Right atrium auricular region (tissue), 2 donors: Measurements from ENCODE around the gene BCL7C. TPM values are rescaled to one million over a fixed set of nuclear protein-coding genes. Genes with fewer than 3 reads are reported as not detected.

Experiments used
- DNase-seq: peaks from one replicate; pipeline ENCODE4 v3.0.0-alpha.2; 2019; ENCODE audit warnings: low spot score
- H3K27ac ChIP-seq, 2 donors: fragments of 200-600 bp; sonication (generic); 1 replicate in 1 of 2; 2 replicates in 1 of 2; pipeline ENCODE4 v1.5.1; 2016 to 2019
- H3K27me3 ChIP-seq, 2 donors: fragments of 200-600 bp; sonication (generic); one replicate each; pipeline versions ENCODE4 v1.5.1 to v1.6.0; 2017 to 2019
- H3K36me3 ChIP-seq: fragments of 200-600 bp; sonication (generic); one replicate; pipeline ENCODE4 v1.5.1; 2016
- H3K4me1 ChIP-seq, 2 donors: fragments of 200-600 bp; sonication (generic); one replicate each; pipeline versions ENCODE4 v1.5.1 to v1.6.0; 2017 to 2019
- H3K4me3 ChIP-seq, 2 donors: fragments of 200-600 bp; sonication (generic); 1 replicate in 1 of 2; 2 replicates in 1 of 2; pipeline ENCODE4 v1.5.1; 2017 to 2019; ENCODE audit warnings: mild to moderate bottlenecking in 1 of 2, moderate library complexity in 1 of 2
- H3K9me3 ChIP-seq, 2 donors: fragments of 200-600 bp; sonication (generic); one replicate each; pipeline ENCODE4 v1.5.1; 2019
- total RNA-seq, 2 donors: library from RNA; depleted of rRNA; stranded (reverse); fragments of >200 nt; gene quantifications; one replicate each; pipeline ENCODE4 v1.1.0, GENCODE V29; 2016
- TF ChIP-seq, protein P1 (sequence below), 2 donors: fragments of 200-600 bp; sonication (generic); IDR thresholded peaks; one replicate each; pipeline ENCODE4 v1.5.1; 2019; ENCODE audit warnings: antibody characterized with exemption in 2 of 2

Gene BCL7C
- total RNA-seq, 2 donors from 2014 or later: 21.1 to 35.1 TPM

DNA sequence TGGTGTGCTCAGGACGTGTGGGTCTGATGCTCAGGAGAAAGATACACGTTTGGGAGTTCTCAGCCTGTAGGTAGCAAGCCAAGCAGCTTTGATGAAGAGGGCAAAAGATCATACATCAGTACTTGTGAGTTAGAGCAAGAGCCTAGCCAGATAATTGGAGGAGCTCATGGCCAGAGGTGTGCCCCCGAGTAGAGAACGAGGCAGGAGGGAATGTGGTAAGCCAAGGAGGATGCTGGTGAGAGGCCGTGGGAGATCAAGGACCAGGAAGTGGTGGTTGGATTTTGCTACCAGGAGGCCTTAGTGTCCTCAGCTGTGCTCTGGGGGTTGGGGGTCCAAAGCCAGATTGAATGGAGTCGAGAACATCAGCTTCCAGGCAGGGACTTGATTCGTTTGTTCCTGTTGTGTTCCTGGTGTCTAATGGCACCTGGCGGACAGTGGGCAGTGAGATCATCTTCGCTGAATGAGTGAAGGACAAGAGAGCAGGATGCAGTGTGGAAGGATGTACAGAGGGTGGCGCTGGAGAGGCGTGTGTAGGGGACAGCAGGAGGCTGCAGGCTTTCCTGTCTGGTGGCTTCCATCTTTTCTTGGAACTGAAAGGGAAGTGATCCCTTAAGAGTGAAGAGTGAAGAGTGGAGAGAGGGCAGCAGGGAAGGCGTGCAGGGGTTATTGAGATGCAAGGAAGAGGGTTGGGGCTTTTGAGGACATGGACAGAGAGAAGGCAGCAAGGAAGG lies 41.1 kb upstream of the BCL7C start:
- no peak overlapping the region for H3K27ac ChIP-seq
- H3K9me3 ChIP-seq: no peaks in the 10 kb centered on the region

DNA sequence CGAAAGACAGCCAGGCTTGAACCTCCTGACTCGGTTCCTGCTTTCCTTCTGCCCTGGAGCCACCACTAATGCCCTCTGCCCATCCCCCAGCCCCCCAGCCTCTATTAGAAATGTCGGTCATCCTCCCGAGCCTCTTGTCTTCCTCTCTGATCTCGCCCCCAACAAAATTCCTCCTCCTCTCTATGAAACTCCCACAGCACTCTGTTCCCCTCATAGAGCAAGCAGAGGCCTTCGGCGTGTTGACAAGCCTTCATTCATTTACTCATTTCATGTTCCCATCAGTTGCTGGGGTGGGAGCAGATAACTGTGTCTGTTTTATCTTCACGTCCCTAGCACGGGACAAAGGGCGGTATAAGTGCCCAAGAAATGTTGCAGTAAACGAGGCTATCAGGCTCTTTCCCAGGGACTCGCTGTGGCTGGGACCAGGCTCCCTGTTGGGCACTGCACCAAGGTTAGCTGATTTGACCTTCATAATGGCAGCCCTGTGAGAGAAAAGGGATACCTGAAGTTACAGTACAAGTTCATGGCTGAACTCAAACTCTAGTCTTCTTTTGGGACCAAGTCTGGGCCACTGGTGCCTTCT lies 37.3 kb upstream of the BCL7C start:
- H3K9me3 ChIP-seq: no peaks in the 10 kb centered on the region
- peak overlapping the region; percentile 7 to 66 for H3K27ac ChIP-seq
- H3K27me3 ChIP-seq: no peaks in the 10 kb centered on the region

More for the DNA sequence above, 41.1 kb upstream of the BCL7C start:
- Histone ChIP-seq H3K4me1 (peaks cover 0 to 7% of the 10 kb centered on the region in 2 donors), H3K27me3 (no peaks in the 10 kb centered on the region), H3K36me3 (peaks cover 24% of the 10 kb centered on the region), H3K4me3 (no peak overlapping the region)
- DNase-seq: no peak
- TF ChIP-seq, protein P1, sequence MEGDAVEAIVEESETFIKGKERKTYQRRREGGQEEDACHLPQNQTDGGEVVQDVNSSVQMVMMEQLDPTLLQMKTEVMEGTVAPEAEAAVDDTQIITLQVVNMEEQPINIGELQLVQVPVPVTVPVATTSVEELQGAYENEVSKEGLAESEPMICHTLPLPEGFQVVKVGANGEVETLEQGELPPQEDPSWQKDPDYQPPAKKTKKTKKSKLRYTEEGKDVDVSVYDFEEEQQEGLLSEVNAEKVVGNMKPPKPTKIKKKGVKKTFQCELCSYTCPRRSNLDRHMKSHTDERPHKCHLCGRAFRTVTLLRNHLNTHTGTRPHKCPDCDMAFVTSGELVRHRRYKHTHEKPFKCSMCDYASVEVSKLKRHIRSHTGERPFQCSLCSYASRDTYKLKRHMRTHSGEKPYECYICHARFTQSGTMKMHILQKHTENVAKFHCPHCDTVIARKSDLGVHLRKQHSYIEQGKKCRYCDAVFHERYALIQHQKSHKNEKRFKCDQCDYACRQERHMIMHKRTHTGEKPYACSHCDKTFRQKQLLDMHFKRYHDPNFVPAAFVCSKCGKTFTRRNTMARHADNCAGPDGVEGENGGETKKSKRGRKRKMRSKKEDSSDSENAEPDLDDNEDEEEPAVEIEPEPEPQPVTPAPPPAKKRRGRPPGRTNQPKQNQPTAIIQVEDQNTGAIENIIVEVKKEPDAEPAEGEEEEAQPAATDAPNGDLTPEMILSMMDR (IDR thresholded peaks at IDR 0.05): peak in 1 of 2 donors; percentile 55

DNA sequence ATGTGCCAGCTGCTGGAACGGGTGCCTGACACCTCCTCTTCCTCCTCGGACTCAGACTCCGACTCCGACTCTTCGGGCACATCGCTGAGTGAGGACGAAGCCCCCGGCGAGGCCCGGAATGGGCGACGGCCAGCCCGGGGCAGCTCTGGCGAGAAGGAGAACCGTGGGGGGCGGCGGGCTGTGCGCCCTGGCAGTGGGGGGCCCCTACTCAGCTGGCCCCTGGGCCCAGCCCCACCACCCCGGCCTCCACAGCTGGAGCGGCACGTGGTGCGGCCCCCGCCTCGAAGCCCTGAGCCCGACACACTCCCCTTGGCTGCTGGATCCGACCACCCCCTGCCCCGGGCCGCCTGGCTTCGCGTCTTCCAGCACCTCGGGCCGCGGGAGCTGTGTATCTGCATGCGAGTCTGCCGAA lies 36.3 kb upstream of the BCL7C start:
- DNase-seq: no peak
- H3K36me3 ChIP-seq: peaks cover 24% of the 10 kb centered on the region

More for the DNA sequence above, 37.3 kb upstream of the BCL7C start:
- H3K4me1 ChIP-seq: peaks cover 0 to 10% of the 10 kb centered on the region in 2 donors
- H3K4me3 ChIP-seq: no peak overlapping the region
- H3K36me3 ChIP-seq: peaks cover 24% of the 10 kb centered on the region
- TF ChIP-seq, protein P1 (IDR thresholded peaks at IDR 0.05): no peak
- no peak for DNase-seq

DNA sequence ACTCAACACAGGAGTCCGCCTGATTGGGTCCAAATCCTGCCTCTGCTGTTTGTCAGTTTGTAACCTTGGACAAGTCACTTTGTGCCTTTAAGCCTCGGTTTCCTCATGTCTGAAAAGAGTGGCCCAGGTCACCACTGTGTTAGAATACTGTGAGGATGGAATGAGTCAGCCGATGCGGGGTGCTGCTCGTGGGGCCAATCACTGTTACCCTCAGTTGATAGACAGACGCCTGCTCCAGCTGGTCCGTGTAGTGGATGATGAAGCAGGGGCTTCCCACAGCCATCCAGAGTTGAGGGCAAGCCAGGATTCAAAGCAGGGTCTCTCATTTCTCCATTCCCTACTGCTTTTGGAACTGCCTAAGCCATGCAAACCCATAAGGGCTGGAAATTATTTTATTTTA lies 35.3 kb upstream of the BCL7C start:
- Histone ChIP-seq H3K36me3 (peaks cover 24% of the 10 kb centered on the region), H3K27me3 (no peaks in the 10 kb centered on the region), H3K4me3 (no peak overlapping the region), H3K9me3 (no peaks in the 10 kb centered on the region), H3K27ac (no peak overlapping the region), H3K4me1 (peaks cover 0 to 23% of the 10 kb centered on the region in 2 donors)
- TF ChIP-seq, protein P1 (IDR thresholded peaks at IDR 0.05): no peak
- no peak for DNase-seq

More for the DNA sequence above, 36.3 kb upstream of the BCL7C start:
- Histone ChIP-seq H3K9me3 (no peaks in the 10 kb centered on the region), H3K27ac (no peak overlapping the region), H3K4me3 (no peak overlapping the region), H3K4me1 (peaks cover 0 to 13% of the 10 kb centered on the region in 2 donors), H3K27me3 (no peaks in the 10 kb centered on the region)
- TF ChIP-seq, protein P1 (IDR thresholded peaks at IDR 0.05): no peak

DNA sequence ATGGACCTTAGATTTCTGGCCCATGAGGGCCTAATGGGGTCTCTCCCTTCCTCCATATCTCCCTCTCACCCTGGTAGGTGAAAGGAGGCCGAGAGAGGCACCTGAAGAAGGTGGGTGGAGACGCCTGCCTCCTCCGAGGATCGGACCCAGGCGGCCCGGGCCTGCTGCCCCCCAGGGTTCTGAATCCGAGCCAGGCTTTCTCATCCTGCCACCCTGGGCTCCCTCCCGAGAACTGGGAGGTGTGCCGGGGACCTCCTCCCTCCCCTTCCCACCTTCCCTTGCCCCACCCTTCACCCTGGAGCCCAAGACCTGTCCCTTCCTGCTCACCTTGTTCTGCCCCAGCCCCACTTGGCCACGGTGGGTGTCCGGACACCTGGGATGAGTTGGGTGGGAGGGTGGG lies 34.5 kb upstream of the BCL7C start:
- Histone ChIP-seq H3K27me3 (no peaks in the 10 kb centered on the region), H3K9me3 (no peaks in the 10 kb centered on the region), H3K36me3 (peaks cover 24% of the 10 kb centered on the region), H3K4me3 (no peak overlapping the region), H3K27ac (no peak overlapping the region), H3K4me1 (peaks cover 0 to 30% of the 10 kb centered on the region in 2 donors)
- no peak for DNase-seq
- TF ChIP-seq, protein P1 (IDR thresholded peaks at IDR 0.05): no peak
